Dermis microvascular lymphatic vessel endothelial cell (primary cell): ENCODE results near the gene GPC1. TPM values are rescaled to one million over a fixed set of nuclear protein-coding genes. Genes with fewer than 3 reads are reported as not detected.

Experiments
- DNase-seq, 2 donors: peaks; one replicate each; pipeline versions ENCODE4 v3.0.0 to v3.0.0-alpha.2; 2010; ENCODE audit warnings: low read depth in 2 of 2
- total RNA-seq: library from RNA; depleted of rRNA; stranded (reverse); fragments of >200 nt; gene quantifications from 2 replicates; pipeline ENCODE4 v1.2.1, GENCODE V29; 2014

The GPC1 gene
- total RNA-seq, 1 donor from 2014 or later, result 12.5 TPM

DNA sequence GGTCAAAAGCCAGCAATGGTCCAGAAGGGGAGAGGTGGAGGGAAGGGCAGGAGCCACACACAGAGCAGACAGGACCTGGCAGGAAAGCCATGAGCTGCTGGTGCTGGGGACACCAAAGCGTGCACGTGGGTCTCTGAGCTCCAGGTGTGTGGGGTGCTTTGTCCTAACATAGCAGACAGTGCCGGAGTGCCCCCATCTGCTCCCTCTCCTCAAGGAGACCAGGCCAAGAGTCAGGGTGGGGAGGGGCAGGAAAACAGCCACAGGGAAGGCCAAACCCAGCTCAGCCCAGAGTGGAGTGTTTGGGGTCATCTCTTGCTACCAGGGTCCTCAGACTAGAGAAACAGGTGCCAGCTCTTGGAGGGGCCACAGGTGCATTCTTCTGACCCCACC, 4.2 kb upstream of the GPC1 start:
- DNase-seq, result no peak

DNA sequence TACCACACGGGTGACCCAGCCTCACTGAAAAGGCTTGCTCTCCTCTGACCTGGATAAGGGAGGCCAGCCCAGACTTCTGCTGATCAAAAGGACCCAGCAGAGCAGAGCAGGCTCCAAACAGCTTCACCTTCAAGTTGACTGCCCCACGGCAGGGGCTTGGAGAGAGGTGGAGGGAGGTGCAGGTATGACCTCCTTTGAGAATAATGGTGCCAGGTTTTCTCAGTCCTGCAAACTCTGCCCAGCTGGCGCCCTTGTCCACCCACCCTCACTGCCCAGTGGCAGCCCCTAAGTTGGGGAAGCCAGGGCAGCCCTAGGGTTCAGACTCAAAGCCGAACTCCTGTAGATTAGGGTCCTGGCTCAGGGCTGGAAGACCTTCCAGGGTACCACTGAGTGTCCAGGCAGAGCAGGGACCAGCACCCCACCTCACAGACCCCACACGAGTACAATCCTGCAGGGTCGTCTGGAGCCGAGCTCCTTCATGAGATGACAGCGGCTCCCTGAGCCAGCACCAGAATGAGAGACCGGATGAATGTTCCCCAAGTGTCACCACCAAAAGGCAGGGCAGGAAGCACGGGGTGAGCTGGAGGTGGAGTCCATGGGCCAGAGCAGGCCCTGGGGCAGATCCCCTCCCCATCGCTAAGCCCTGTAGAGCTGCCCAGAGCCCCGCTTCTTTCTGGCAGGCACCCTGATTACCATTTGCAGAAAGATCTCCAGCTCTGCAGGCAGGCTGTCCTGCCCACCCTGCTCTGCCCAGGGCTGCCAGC, 3.6 kb upstream of the GPC1 start:
- DNase-seq, result no peak

DNA sequence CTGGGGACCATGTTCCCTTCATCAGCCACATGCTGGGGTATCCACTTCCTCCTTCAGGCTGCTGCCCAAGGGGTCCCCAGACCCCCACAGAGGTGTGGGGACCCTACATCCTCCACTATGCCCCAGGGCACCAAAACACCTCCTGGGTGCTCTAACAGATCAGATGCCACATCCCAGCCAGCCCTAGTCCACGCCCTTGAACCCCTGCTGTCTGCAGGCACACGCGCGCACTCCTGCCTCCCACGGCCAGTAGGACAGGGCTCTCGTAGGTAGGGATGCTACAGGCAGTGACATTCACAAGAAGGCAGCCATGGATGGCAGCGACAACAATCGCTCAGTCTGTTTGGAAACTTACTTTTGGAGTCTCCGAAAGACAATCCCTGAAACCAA, 3.0 kb upstream of the GPC1 start:
- no peak for DNase-seq

DNA sequence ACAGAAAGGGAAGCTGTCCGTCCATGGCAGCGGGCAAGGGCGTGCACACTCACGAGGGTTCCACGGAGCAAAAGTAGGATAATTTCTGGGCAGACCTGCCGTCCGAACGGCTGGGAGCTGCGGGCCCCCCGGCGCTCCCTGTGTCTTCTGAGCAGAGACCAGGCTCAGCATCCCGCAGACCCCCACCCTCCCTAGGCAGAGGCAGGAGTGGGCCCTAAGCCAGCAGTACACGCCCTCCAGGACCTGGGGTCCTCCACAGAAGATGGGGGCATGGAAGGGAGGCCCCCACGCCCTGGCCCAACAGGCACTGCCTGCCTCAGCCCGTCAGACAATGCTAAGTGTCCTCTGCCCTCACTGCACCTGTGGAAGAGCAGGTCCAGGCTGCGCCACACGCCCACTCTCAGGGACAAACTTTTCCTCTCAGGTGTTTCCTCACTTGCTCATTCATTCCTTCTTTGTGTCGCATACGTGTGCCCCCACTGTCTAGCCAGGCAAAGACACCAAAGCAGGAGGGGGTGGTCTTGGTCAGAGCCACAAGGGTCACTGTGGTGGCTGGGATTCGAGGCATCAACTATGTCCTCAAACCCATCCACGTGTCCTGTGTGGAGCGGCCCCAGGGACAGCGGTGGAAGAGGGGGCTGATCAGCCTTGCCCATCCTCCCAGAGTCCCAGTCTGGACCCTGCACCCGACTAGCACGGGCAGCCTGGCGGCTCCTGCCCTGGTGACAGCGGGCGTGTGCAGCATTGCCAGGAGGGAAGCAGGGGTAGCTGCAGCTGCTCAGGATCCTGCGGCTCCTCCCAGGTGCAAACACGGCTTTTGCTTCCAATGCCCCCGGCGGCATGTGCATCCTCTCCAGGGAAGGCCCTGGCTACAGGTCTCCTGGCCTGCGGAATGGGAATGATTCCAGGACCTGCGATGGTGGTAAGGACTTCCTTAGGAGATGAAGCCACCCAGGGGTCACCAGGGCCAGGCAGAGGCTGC, 2.4 kb upstream of the GPC1 start:
- no peak for DNase-seq

DNA sequence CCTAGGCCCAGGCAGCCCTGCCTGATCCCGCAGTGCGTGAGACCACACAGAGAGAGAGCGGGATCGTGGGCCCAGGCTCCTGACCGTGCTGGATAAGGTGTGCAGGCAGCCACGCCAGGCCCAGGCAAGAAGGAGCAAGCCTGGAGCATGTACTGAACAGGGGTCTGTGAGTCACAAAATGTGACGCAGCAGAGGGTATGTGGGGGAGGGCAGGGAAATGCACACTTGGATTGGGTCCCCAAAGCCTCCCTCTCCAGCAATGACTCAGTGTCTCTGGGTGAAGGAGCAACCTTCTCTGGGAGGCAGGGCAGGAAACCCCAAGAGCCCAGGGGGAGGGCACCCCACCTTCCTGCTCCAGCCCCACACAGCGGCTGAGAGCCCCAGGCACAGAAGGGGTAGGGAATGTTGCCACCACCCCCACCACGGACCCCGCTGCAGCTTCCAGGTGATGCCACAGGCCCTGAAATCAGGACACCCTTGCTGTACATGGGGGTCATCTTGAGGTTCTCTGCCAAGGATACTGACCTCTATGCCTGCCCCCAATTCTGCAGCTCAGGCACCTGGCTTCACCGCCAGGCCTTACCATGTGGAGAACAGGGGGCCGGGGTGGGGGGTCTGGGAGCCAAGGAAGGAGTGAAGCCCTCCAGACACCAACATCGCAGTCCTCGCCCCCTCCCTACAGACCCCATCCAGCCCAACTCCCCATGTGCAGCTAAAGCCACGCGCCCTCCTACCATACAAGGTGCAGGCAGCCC, 1.3 kb upstream of the GPC1 start:
- peak in 1 of 2 donors; percentile 52 for DNase-seq

DNA sequence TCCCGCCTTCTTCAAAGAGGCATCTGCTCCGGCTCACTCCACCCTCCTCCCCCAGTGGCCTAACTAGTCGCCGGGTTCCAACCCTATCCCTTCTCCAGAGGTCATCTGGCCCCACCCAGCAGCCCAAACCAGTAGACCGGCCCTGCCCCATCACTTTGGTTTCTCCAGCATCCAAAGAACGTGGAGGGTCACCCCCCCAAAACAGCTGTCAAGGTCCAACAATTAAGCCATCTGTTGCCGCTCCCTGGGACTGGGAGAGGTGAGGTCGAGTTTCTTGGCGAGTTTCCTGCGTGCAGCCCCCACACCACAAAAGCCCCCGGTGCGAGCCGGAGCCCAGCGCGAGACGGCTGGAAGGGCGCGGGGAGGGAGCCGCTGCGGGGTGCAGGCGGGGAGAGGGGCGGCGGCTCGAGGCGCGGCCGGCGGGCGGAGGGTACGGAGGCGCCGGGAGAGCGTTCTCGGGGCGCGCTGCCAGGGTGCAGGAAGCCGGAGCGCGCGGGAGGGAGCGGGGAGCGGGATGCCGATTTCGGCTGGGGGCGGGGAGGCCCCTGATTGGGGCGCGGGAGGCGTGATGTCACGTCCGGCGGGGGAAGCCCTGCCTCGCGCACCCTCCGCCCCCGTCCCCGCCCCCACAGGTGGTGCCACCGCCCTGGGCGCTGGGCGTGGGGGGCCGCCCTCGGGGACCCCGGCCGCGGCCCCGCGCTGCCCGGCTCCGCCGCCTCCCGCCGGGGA, 571 bp upstream of the GPC1 start:
- DNase-seq, result peak in 1 of 2 donors; percentile 60

DNA sequence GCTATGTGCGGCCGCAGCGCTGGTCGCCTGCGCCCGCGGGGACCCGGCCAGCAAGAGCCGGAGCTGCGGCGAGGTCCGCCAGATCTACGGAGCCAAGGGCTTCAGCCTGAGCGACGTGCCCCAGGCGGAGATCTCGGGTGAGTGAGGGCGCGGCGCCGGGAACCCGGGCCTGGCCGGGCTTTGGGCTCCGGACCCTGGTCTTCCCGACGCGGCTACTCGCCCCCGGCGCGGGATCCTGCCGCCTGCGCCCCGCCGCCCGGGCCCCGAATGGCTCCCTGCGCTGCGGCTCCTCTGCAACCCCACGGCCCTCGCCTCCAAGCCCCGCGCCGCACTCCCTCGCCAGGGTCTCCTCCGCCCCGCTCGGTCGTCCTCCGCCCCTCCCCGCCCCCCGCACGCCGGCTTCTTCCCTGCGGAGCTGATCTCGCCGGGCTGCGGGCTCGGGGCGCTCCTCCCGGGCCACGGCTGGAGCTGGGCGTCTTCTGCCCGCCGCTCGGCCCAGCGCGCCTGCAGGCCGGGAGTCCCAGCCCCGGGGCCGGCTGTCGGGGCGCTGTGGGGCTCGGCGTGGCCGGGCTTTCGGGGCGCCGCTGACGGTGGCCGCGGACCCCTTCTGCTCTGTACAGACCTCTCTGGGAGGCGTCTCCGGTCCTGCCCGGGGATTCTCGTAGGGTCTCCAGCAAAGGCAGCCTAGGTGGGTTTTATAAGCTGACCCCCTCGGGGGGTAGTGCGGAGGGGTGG, 652 bp downstream of the GPC1 start:
- peak in 1 of 2 donors; percentile 24 for DNase-seq

DNA sequence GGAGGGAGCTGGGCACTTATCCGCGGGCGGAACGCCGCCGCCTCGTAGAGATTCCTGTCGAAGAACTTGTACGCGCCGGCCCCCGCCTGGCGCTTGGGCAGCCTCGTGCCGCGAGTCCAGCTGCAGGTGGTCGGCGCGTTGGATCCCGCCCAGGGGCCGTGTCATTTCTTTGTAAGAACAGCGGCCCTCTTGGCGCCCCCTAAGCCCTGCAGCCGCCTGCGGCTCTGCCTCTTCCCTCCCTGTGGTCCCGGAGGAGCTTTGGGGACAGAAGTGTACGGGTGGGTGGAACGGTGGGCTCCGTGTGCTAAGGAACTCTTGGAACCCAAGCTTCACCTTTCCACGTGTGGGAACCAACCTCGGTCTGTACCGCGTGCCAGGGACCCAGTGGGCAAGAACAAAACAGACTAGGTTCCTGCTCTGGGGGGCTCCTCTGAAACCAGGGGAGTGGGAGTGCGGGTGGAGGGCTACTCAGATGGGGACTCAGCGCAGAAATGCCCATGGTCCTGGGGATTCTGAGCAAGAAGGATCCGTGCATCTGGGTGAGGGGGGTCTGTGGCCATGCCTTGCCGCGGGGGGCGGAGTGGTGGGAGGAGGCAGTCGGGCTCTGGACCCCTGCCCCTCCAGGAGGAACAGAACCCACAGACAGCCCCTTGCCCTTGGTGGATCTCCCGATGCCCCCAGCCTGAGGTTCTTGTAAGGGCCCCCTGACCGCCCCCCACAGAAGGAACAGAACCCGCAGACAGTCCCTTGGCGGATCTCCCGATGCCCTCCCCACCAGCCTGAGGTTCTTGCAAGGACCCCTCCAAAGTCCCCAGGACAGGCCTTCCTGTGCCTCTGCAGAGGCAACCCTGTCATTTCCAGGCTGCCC, 1.5 kb downstream of the GPC1 start:
- DNase-seq, result peak in 1 of 2 donors; percentile 24

DNA sequence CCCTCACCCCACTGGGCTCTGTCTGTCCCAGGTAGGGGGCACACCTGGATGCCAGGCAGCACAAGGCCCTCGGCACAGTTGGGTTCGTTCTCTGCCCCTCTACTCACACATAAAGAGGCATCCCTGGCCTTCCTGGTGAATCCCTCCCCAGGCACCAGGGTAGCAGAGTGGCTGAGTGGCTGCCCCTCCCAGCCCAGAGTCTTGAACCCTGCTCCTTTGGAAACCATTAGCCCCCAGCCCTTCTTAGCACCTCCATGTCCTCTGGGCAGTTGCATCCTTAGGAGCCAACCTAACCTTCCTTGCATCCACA, 2.0 kb downstream of the GPC1 start:
- DNase-seq, result no peak

DNA sequence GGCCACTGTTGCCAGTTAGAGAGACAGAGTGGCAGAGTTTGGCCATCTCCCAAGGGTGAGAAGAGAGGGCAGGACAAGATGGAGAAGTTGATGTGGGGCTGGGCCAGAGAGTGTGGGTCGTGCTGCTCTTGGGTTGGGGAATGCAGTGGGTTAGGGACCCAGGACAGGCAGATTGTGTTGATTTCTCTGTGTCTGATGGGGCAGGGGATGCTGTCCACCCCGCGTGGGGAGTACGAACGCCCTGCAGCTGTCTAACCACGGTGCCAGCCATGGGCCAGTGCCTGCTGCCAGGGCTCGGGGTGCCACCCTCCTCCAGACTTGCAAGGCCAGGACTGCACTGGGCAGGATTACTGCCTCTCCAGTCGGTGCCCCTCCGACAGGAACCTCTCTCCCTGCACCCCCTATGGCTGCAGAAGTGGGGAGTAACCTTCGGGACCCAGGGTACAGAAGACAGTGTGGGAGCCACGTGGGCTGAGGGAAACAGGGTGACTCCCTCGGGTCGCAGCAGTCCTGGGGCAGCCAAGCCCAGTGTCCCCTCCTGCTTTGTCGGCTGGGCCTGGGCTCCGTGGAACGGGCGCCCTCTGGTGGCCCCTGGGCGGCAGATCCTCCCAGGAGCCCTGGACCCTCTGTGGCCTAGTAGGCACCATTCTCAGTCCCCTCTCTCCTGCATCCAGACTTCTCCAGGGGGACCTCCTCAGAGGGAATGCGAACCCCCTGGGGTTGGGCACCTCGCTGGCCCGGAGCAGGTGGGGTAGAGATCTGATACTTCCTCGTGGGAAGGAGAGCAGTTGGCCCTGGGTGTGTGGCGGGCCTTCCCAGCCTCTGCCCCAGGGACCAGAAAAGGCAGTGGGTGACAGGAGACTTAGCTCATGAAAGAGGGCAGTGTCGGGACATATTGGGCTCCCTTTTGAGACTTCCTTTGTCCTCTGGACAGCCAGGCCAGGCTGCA, 2.7 kb downstream of the GPC1 start:
- DNase-seq, result peak; percentile 9 to 60

DNA sequence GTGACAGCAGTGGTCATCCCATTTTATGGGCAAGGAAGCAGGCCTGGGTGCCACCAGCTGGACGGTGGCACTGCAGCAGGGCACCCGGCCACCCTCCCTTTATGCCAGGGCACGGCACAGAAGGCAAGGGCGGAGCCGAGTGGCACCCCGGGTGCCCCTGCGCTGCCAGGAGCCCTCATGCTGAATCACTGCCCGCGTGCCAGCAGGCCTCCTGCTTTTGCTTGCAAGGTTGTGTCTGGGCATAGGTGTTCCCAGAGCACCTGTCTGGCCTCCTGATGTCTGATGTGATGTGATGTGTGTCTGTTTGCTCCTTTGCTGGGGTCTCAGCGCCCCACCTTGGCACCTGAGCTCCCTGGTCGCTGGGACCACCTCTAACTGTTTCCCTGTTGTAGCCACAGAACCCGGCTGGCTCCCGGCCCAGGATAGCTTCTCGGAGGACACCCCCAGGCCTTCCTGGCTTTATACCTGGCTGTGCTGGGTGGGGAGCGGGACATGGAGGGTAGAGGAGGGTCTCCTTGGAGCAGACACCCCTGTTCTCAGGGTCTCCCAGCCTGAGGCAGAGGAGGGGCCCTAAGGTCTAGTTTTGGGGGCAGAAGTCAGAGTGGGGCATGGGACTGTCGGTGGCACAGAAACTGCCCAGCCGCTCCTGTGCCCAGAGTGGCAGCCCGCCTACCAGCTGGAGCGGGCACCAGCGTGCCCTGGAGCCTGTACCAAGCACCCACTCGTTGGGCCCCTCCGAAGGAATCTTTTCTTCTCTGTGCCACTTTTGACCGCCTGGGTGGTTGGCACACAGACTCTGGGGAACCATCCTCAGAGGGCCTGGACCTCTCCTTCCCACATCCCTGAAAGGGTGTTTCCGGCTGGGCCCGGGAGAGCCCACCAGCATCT, 3.6 kb downstream of the GPC1 start:
- DNase-seq, result no peak

DNA sequence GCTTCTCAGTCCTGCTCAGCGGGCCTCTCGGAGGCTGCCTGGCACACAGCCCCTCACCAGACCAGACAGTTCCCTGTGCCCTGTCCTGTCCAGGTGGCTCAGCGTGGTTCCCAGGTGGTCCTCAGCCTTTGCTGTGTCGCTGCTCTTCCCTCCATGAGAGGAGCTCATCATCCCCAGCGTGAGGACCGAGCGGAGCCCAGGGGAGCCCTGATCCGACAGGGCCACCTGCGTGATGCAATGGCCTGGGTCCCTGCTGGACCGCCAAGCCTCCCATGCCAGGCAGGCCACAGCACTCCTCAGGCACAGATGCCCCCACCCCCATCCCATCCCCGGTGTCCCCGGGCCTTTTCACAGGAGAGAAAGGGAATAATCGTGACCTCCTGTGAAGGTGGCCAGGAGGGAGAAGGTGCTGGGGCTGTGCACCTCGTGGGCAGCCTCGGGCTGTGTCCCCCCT, 4.3 kb downstream of the GPC1 start:
- DNase-seq, result no peak

DNA sequence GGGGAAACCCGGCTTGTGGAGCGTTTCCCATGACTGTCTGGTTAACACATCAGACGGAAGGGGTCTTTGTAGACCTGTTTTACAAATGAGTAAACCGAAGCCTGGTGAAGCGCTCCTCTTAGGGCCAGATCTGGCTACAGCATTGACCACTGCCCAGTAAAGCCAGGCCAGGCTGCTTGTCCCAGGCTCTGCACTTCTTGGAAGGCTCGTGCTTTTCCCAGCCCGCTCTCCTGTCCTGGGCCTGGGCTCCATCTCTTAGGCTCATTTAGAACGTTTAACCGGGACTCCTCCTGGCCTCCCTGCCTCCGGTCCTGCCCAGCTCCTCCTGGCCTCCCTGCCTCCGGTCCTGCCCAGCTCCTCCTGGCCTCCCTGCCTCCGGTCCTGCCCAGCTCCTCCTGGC, 4.8 kb downstream of the GPC1 start:
- DNase-seq, result no peak

DNA sequence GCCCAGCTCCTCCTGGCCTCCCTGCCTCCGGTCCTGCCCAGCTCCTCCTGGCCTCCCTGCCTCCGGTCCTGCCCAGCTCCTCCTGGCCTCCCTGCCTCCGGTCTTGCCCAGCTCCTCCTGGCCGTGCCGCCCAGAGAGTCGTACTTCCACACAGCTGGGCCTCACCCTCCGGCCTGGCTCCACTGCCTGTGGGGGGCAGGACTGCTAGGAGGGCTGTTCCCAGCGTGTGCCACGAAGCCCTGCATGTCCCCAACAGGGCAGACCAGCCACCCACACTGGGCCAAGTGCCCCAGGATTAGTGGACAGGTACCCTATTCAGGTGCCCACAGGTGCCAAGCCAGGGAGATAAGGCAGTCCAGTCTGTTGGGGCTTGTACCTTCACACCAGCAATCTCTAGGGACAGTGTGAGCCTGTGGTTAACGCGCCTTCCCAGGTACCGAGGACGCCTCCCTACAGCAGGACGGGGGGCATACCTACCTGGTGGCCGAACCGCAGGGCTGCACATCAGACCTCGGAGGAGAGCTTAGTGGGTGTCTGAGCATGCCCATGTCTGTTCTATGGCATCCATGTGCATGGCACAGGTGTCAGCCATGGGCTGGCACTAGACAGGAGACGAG, 5.3 kb downstream of the GPC1 start:
- no peak for DNase-seq

DNA sequence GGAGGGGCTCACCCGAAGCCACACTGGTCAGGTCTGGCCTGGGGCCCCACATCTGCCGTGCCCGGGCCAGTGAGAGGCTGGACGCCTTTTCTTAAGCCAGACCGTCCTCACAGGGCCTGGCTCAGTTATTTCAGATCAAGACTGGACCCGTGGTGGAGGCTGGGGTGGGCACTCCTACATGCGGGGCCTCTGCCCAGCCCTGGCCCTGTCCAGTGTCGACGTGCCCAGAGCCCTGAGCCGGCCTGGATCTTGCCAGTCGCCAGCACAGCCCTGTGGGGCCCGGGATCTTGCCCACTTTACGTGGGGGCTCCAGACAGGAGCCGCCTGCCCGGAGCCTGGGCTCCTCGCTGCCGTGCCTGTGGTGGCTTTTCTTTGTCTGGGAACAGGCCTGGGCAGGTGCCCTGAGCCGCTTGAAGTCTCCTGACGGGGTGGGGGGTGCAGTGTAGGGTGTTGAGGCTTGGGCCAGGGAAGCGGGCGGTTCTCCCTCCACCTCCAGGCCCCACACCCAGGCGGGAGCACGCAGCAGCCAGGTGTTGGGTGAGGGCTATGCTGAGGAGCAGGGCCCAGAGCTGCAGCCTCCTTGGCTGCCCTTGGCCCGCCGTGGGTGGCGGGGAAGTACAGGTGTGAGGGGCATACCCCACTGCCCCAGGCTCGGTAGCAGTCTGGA, 6.0 kb downstream of the GPC1 start:
- no peak for DNase-seq

DNA sequence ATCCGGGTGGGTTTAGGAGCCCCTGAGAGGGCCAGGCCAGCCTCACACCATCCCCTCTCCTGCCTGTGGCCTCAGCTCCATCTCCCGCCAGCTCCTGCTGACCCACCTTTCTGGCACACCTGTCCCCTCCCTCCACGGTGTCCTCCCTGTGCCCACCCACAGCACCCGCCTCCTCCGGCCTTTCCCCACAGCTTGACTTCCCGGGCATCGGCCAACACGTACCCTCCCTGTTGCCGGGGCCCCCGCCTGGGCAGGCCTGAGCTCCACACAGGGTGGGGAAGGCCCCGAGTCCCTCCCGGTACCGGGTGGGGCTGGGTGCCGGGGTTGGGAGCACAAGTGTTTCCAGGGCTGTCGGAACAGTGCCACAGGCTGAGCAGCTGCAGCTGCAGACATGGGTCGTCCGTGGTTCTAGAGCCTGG, 6.5 kb downstream of the GPC1 start:
- no peak for DNase-seq
